OCI-LY3 (cell line): Measurements from ENCODE around the gene COL9A1.

Experiments
- H2AFZ ChIP-seq: fragments of 200-600, 300-600 bp; shearing (Covaris generic); 2 replicates; pipeline ENCODE4 v1.6.0; 2014; ENCODE audit warnings: antibody characterized with exemption, low read depth, low read length
- H3K27ac ChIP-seq: fragments of 200-600, 300-600 bp; sonication (generic); 2 replicates; pipeline ENCODE4 v1.5.1; 2014; ENCODE audit warnings: mild to moderate bottlenecking, low read length, moderate library complexity, mixed read lengths
- H3K27me3 ChIP-seq: fragments of 200-600, 300-600 bp; sonication (generic); 2 replicates; pipeline ENCODE4 v1.6.1; 2014; ENCODE audit warnings: low read depth, low read length, mixed read lengths
- H3K36me3 ChIP-seq: fragments of 200-600, 300-600 bp; sonication (generic); replicated peaks from 2 replicates; pipeline ENCODE3; 2014; ENCODE audit warnings: low read depth, low read length, mixed read lengths
- H3K4me1 ChIP-seq: fragments of 300-600, 200-600 bp; sonication (generic); 2 replicates; pipeline ENCODE4 v1.6.1; 2014; ENCODE audit warnings: low read length, mixed read lengths
- H3K4me2 ChIP-seq: fragments of 200-600, 300-600 bp; sonication (generic); 2 replicates; pipeline ENCODE4 v1.6.1; 2014; ENCODE audit warnings: low read length, mixed read lengths
- H3K4me3 ChIP-seq: fragments of 300-600, 200-600 bp; sonication (generic); 2 replicates; pipeline ENCODE4 v1.5.1; 2014; ENCODE audit warnings: antibody characterized with exemption, mild to moderate bottlenecking, low read length, moderate library complexity
- H3K79me2 ChIP-seq: fragments of 300-600, 200-600 bp; shearing (Covaris generic); 2 replicates; pipeline ENCODE4 v1.6.1; 2014; ENCODE audit warnings: mild to moderate bottlenecking, low read length, mixed read lengths
- H3K9ac ChIP-seq: fragments of 300-600, 200-600 bp; shearing (Covaris generic); 2 replicates; pipeline ENCODE4 v1.6.0; 2014; ENCODE audit warnings: mild to moderate bottlenecking, low read length, moderate library complexity
- H3K9me3 ChIP-seq: fragments of 200-600, 300-600 bp; shearing (Covaris generic); 2 replicates; pipeline ENCODE4 v1.6.1; 2014; ENCODE audit warnings: low read length, mixed read lengths; ENCODE audit not compliant: insufficient read depth
- H4K20me1 ChIP-seq: fragments of 200-600, 300-600 bp; sonication (generic); 2 replicates; pipeline ENCODE4 v1.6.1; 2016; ENCODE audit warnings: low read length, mixed read lengths; ENCODE audit not compliant: insufficient read depth
- CTCF ChIP-seq: fragments of 200-600, 300-600 bp; sonication (generic); IDR thresholded peaks from 2 replicates; pipeline ENCODE4 v1.5.1; 2014; ENCODE audit warnings: antibody characterized with exemption, low read length, low read depth
- EZH2phosphoT487 ChIP-seq: fragments of 200-600 bp; shearing (Covaris generic); IDR thresholded peaks from 2 replicates; pipeline ENCODE4 v1.6.1; 2018; ENCODE audit warnings: antibody characterized with exemption, mixed run types, low read depth

The COL9A1 gene

GRCh38 chr6:70282312-70282918 lies 20.5 kb downstream of the COL9A1 start:
- peaks cover 21% of the 10 kb centered on the region; the same call in 1 of the 2 replicates for H3K27me3 ChIP-seq
- H2AFZ ChIP-seq = no peak overlapping the region
- H3K4me2 ChIP-seq = no peak overlapping the region
- no peak for TF ChIP-seq CTCF
- no peak for TF ChIP-seq EZH2phosphoT487
- no peaks in the 10 kb centered on the region for H4K20me1 ChIP-seq
- no peak overlapping the region for H3K27ac ChIP-seq
- no peaks in the 10 kb centered on the region for H3K9me3 ChIP-seq
- no peaks in the 10 kb centered on the region for H3K4me1 ChIP-seq
- no peaks in the 10 kb centered on the region for H3K79me2 ChIP-seq
- H3K4me3 ChIP-seq = no peak overlapping the region
- no peaks in the 10 kb centered on the region for H3K36me3 ChIP-seq
- H3K9ac ChIP-seq = no peak overlapping the region

GRCh38 chr6:70281923-70282311 lies 21.0 kb downstream of the COL9A1 start:
- Histone ChIP-seq H3K79me2 (no peaks in the 10 kb centered on the region), H3K36me3 (no peaks in the 10 kb centered on the region), H3K4me2 (no peak overlapping the region), H3K4me1 (no peaks in the 10 kb centered on the region), H3K9ac (no peak overlapping the region), H4K20me1 (no peaks in the 10 kb centered on the region), H3K4me3 (no peak overlapping the region), H3K27ac (no peak overlapping the region), H3K27me3 (peaks cover 21% of the 10 kb centered on the region; the same call in 1 of the 2 replicates), H3K9me3 (no peaks in the 10 kb centered on the region), H2AFZ (no peak overlapping the region)
- TF ChIP-seq CTCF (no peak), EZH2phosphoT487 (no peak)

GRCh38 chr6:70280400-70280853 lies 22.5 kb downstream of the COL9A1 start:
- Histone ChIP-seq H3K4me1 (no peaks in the 10 kb centered on the region), H3K9me3 (no peaks in the 10 kb centered on the region), H3K27ac (no peak overlapping the region), H3K79me2 (no peaks in the 10 kb centered on the region), H4K20me1 (no peaks in the 10 kb centered on the region), H3K4me2 (no peak overlapping the region), H3K9ac (no peak overlapping the region), H3K36me3 (no peaks in the 10 kb centered on the region), H2AFZ (no peak overlapping the region), H3K27me3 (peaks cover 12% of the 10 kb centered on the region; the same call in 1 of the 2 replicates), H3K4me3 (no peak overlapping the region)
- no peak for TF ChIP-seq EZH2phosphoT487
- no peak for TF ChIP-seq CTCF

- no peaks in the 10 kb centered on the region for H3K27me3 ChIP-seq
- no peaks in the 10 kb centered on the region for H3K79me2 ChIP-seq
- no peak overlapping the region for H3K4me2 ChIP-seq
- H3K36me3 ChIP-seq = no peaks in the 10 kb centered on the region
- no peak overlapping the region for H3K4me3 ChIP-seq
- TF ChIP-seq EZH2phosphoT487 (no peak), CTCF (no peak)
- no peak overlapping the region for H3K27ac ChIP-seq
- H3K9ac ChIP-seq = no peak overlapping the region
- no peaks in the 10 kb centered on the region for H3K4me1 ChIP-seq
- no peak overlapping the region for H2AFZ ChIP-seq
- no peaks in the 10 kb centered on the region for H3K9me3 ChIP-seq
- no peaks in the 10 kb centered on the region for H4K20me1 ChIP-seq
These were observed 25.4 kb downstream of the COL9A1 start for GRCh38 chr6:70277470-70277869.
